ENCODE data around the gene TMEM31.

The TMEM31 gene

DNA sequence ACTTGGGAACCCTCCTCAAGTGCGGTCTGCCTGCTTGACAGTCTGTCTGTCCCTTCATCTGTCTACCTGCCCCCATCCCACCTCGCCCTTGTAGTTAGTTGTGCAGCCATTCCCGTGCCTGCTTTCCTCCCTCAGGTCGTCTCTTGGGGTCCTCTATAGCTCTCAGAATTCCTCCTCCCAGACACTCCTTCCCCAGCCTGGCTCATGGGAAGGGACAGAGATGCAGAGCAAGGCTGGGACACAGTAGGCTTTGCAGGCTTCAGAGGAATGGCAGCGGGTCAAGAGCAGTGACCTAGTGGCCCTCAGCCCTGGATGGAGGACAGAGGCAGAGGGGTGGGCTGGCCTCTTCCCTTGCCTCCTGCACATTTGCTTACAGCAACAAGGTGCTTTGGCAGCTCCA is 18.3 kb downstream of the TMEM31 start:
- Histone ChIP-seq H3K79me2 (ENCODE audit: insufficient read depth, low read length) (no peaks in the 10 kb centered on the region), H3K9me3 (ENCODE audit: low read length) (no peaks in the 10 kb centered on the region), H4K20me1 (ENCODE audit: insufficient read depth, low read length) (no peaks in the 10 kb centered on the region), H2AFZ (ENCODE audit: low read length) (no peak overlapping the region), H3F3A (ENCODE audit: insufficient read depth, low read length) (no peaks in the 10 kb centered on the region), H3K36me3 (ENCODE audit: insufficient read depth, low read length) (no peaks in the 10 kb centered on the region), H3K27me3 (ENCODE audit: insufficient read depth, low read length) (no peaks in the 10 kb centered on the region), H3K4me1 (ENCODE audit: insufficient read depth, low read length, severe bottlenecking) (no peaks in the 10 kb centered on the region), H3K27ac (ENCODE audit: low read depth, low read length, poor library complexity, severe bottlenecking) (no peak overlapping the region), H3K4me3 (ENCODE audit: low read depth, low read length, poor library complexity, severe bottlenecking) (no peak overlapping the region), H3K9me2 (ENCODE audit: low read depth, low read length) (no peaks in the 10 kb centered on the region), H3K9ac (ENCODE audit: low read length) (no peak overlapping the region), H3K4me2 (ENCODE audit: low read length) (no peak overlapping the region)
- TF ChIP-seq, protein P1, sequence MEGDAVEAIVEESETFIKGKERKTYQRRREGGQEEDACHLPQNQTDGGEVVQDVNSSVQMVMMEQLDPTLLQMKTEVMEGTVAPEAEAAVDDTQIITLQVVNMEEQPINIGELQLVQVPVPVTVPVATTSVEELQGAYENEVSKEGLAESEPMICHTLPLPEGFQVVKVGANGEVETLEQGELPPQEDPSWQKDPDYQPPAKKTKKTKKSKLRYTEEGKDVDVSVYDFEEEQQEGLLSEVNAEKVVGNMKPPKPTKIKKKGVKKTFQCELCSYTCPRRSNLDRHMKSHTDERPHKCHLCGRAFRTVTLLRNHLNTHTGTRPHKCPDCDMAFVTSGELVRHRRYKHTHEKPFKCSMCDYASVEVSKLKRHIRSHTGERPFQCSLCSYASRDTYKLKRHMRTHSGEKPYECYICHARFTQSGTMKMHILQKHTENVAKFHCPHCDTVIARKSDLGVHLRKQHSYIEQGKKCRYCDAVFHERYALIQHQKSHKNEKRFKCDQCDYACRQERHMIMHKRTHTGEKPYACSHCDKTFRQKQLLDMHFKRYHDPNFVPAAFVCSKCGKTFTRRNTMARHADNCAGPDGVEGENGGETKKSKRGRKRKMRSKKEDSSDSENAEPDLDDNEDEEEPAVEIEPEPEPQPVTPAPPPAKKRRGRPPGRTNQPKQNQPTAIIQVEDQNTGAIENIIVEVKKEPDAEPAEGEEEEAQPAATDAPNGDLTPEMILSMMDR (IDR thresholded peaks at IDR 0.05; ENCODE audit: low read length) = no peak
- TF ChIP-seq EZH2 (IDR thresholded peaks at IDR 0.05; ENCODE audit: borderline replicate concordance, low read length) = no peak

DNA sequence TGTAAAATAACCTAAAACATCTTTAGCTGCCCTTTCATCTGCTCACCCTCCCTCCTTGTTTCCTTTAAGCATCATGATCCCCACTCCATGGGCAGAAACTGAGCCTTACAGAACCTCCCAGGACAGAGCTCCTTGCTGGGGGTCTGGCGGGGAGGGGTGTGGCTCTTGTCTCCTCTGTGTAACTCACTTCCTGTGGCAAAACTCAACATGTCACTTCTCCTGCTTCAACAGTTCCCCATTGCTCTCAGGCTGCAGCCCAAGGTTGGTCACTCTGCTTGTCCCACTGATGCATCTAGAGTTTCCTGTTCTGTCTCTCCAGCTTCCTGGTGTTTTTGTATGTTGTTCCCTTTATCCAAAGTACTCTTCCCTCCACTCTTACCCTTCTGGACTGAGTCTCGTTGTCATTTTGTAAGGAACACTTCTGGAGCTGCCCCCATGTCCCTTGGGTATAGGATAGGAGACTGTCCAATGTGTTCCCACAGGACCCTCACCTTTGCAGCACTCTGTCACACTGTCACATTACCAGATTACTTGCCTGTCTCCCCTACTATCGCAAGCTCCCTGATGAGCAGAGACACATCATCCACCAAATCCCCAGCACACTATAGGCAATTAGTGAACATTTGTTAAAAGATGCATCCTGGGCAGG is 19.6 kb downstream of the TMEM31 start:
- no peaks in the 10 kb centered on the region for H3K9me3 ChIP-seq (ENCODE audit: low read length)

DNA sequence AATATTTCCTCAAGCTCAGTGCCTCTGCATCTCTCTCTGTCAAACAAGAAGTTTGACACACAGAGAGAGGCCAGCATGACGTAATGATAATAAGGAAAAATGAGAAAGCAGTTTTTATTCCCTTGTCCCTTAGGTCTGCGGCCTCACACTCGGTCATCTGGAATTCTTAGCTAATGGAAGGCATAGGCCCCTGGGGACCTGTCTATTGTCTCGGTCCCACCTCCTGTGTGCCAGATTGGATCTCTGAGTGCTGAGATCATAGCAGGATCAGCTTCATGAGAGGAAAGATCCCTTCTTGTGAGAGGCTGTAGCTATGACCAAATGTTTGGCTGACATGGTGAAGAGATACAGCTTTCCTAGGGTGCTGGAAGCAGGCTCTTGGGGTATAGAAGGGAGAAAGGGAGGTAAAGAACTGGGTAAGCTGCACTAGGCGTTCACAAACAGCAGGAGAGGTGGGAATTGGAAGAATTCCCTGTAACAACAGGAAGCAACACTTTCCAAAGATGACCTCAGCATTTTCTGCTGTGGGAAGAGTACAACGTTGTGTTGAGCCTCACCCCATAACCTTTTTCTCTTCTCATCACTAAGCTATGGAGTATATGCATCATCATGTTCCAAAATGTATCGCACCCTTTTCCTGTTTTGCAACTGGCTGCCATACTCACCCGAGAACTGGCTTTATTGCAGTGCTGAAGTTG is 20.2 kb downstream of the TMEM31 start:
- Histone ChIP-seq H4K20me1 (ENCODE audit: insufficient read depth, low read length) (no peaks in the 10 kb centered on the region), H3K9me3 (ENCODE audit: low read length) (no peaks in the 10 kb centered on the region), H2AFZ (ENCODE audit: low read length) (no peak overlapping the region), H3K27me3 (ENCODE audit: insufficient read depth, low read length) (no peaks in the 10 kb centered on the region), H3K9ac (ENCODE audit: low read length) (no peak overlapping the region), H3K4me3 (ENCODE audit: low read depth, low read length, poor library complexity, severe bottlenecking) (no peak overlapping the region), H3K4me1 (ENCODE audit: insufficient read depth, low read length, severe bottlenecking) (no peaks in the 10 kb centered on the region), H3K79me2 (ENCODE audit: insufficient read depth, low read length) (no peaks in the 10 kb centered on the region), H3K9me2 (ENCODE audit: low read depth, low read length) (no peaks in the 10 kb centered on the region), H3K36me3 (ENCODE audit: insufficient read depth, low read length) (no peaks in the 10 kb centered on the region), H3K27ac (ENCODE audit: low read depth, low read length, poor library complexity, severe bottlenecking) (no peak overlapping the region), H3F3A (ENCODE audit: insufficient read depth, low read length) (no peaks in the 10 kb centered on the region), H3K4me2 (ENCODE audit: low read length) (no peak overlapping the region)
- no peak for TF ChIP-seq EZH2 (IDR thresholded peaks at IDR 0.05; ENCODE audit: borderline replicate concordance, low read length)
- TF ChIP-seq, protein P1 (IDR thresholded peaks at IDR 0.05; ENCODE audit: low read length) = no peak

More for the DNA sequence above, 19.6 kb downstream of the TMEM31 start:
- H3K9me2 ChIP-seq (ENCODE audit: low read depth, low read length) = no peaks in the 10 kb centered on the region
- H3K27me3 ChIP-seq (ENCODE audit: insufficient read depth, low read length) = no peaks in the 10 kb centered on the region
- no peaks in the 10 kb centered on the region for H4K20me1 ChIP-seq (ENCODE audit: insufficient read depth, low read length)
- no peaks in the 10 kb centered on the region for H3F3A ChIP-seq (ENCODE audit: insufficient read depth, low read length)
- no peak overlapping the region for H3K9ac ChIP-seq (ENCODE audit: low read length)
- no peaks in the 10 kb centered on the region for H3K4me1 ChIP-seq (ENCODE audit: insufficient read depth, low read length, severe bottlenecking)
- H3K27ac ChIP-seq (ENCODE audit: low read depth, low read length, poor library complexity, severe bottlenecking) = no peak overlapping the region
- no peak overlapping the region for H2AFZ ChIP-seq (ENCODE audit: low read length)
- H3K4me2 ChIP-seq (ENCODE audit: low read length) = no peak overlapping the region
- no peak overlapping the region for H3K4me3 ChIP-seq (ENCODE audit: low read depth, low read length, poor library complexity, severe bottlenecking)
- no peaks in the 10 kb centered on the region for H3K79me2 ChIP-seq (ENCODE audit: insufficient read depth, low read length)
- TF ChIP-seq, protein P1 (IDR thresholded peaks at IDR 0.05; ENCODE audit: low read length) = no peak
- no peak for TF ChIP-seq EZH2 (IDR thresholded peaks at IDR 0.05; ENCODE audit: borderline replicate concordance, low read length)
- H3K36me3 ChIP-seq (ENCODE audit: insufficient read depth, low read length) = no peaks in the 10 kb centered on the region

All from OCI-LY1 (cell line).